Astrocyte of the spinal cord (primary cell): Measurements from ENCODE around the gene PACRG.

Experiments used
- DNase-seq: peaks from one replicate; pipeline ENCODE4 v3.0.0; 2011; ENCODE audit warnings: low read depth, low spot score
- H3K4me3 ChIP-seq: 2 replicates; pipeline ENCODE4 v1.5.1; 2011; ENCODE audit warnings: low read depth, mild to moderate bottlenecking, low read length, moderate library complexity
- in situ Hi-C: cut with HindIII; loops from 2 replicates; pipeline ENCODE4 v1.10.0; 2017; ENCODE audit warnings: low sequenced_read_pairs
- TF ChIP-seq, protein P1 (sequence below): IDR thresholded peaks from 2 replicates; pipeline ENCODE4 v1.5.1; 2012; ENCODE audit warnings: low read depth, mild to moderate bottlenecking, low read length, inconsistent platforms

PACRG gene

DNA sequence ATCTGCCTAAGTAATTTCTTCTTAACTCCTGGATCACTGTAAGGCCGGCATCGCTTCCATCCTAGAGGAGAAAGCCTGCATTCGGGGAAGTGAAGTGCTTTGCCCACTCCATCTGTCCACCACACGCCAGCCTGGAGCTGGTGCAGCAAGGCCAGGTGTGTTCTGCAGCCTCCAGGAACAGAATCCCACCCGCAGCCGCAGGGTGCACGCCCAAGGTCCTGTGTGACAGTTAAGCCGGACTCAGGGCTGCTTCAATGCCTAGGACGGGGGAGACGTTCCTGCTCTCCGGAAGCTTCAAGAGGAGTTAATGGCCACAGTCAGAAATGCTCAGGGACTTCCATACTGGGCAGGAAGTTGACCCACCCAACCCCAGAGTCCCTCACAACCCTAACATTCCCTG lies 600.6 kb downstream of the PACRG start:
- TF ChIP-seq, protein P1, sequence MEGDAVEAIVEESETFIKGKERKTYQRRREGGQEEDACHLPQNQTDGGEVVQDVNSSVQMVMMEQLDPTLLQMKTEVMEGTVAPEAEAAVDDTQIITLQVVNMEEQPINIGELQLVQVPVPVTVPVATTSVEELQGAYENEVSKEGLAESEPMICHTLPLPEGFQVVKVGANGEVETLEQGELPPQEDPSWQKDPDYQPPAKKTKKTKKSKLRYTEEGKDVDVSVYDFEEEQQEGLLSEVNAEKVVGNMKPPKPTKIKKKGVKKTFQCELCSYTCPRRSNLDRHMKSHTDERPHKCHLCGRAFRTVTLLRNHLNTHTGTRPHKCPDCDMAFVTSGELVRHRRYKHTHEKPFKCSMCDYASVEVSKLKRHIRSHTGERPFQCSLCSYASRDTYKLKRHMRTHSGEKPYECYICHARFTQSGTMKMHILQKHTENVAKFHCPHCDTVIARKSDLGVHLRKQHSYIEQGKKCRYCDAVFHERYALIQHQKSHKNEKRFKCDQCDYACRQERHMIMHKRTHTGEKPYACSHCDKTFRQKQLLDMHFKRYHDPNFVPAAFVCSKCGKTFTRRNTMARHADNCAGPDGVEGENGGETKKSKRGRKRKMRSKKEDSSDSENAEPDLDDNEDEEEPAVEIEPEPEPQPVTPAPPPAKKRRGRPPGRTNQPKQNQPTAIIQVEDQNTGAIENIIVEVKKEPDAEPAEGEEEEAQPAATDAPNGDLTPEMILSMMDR = no peak
- no peak overlapping the region for H3K4me3 ChIP-seq
- in situ Hi-C loops = no loop called here
- DNase-seq = no peak

DNA sequence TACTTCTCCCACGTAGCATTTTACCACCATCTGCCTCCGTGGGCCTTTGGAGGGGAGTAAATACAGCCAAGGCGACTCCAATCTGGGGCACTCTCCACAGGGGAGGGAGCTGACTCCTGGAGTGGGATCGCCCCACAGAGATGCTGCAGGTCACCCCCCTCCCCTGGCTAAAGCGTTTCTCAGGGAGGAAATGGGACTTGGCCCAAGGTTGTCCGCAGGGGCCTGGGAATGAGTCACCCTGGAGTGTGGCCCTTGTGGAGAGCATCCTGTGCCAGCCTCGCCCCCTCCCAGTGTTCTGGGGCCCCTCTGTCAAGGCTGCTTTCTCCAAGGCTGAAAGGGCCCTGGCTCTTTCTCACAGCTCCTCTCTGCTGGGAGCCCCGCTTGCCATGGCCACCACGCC lies 602.2 kb downstream of the PACRG start:
- peak; percentile 56 for DNase-seq
- TF ChIP-seq, protein P1 = no peak
- in situ Hi-C loops = no loop called here
- no peak overlapping the region for H3K4me3 ChIP-seq

DNA sequence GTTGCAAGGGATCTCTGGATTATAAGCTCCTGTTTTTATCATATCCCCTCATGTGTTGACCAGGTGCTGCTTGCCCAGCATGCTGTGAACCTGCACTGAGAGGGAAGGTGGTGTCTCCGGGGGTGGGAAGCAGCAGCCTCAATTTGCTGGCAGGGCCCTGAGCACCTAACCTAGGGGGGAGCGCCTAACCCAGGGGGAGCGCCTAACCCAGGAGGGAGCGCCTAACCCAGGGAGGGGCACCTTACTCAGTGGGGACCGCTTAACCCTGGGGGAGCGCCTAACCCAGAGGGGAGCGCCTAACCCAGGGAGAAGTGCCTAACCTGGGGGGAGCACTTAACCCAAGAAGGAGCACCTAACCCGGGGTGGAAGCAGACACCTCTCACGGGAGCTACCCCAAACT lies 603.5 kb downstream of the PACRG start:
- no peak overlapping the region for H3K4me3 ChIP-seq
- in situ Hi-C loops = no loop called here
- TF ChIP-seq, protein P1 = no peak
- no peak for DNase-seq

DNA sequence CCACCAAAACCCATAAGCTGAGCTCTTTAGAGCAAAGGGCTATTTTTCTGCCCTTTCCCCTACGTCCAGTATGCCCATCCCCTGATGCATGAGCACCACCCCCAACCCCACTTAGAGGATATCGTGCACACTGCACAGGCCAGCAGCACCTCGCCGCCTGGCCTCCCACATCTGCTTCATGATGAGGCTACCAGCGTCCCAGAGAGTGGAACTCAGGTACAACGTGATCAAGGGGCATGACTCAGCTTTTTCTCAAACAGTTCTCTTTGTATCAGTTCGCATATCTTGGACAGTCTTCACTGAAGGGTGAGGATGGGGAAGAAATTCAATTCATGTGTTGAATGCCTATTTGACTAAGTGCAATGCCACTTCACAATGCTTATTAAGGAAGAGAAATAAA lies 604.8 kb downstream of the PACRG start:
- in situ Hi-C loops = no loop called here
- no peak overlapping the region for H3K4me3 ChIP-seq
- no peak for DNase-seq
- TF ChIP-seq, protein P1 = no peak

DNA sequence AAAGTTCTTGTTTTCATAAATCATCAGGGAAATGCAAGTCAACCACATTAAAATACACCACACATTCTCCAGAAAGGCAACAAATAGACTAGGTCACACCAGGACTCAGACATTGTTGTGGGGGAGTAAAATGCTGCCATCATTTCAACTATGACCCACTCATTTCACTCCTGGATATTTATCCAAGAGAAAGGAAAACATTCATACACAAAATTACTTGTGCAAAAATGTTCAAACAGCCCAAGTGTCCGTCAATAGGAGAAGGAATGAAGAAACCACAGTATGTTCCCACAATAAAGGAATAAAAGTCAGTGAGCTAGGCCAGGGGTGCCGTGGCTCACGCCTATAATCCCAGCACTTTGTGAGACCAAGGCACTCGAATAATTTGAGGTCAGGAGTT lies 605.3 kb downstream of the PACRG start:
- in situ Hi-C loops = no loop called here
- TF ChIP-seq, protein P1 = no peak
- peak; percentile 63 for DNase-seq
- no peak overlapping the region for H3K4me3 ChIP-seq

DNA sequence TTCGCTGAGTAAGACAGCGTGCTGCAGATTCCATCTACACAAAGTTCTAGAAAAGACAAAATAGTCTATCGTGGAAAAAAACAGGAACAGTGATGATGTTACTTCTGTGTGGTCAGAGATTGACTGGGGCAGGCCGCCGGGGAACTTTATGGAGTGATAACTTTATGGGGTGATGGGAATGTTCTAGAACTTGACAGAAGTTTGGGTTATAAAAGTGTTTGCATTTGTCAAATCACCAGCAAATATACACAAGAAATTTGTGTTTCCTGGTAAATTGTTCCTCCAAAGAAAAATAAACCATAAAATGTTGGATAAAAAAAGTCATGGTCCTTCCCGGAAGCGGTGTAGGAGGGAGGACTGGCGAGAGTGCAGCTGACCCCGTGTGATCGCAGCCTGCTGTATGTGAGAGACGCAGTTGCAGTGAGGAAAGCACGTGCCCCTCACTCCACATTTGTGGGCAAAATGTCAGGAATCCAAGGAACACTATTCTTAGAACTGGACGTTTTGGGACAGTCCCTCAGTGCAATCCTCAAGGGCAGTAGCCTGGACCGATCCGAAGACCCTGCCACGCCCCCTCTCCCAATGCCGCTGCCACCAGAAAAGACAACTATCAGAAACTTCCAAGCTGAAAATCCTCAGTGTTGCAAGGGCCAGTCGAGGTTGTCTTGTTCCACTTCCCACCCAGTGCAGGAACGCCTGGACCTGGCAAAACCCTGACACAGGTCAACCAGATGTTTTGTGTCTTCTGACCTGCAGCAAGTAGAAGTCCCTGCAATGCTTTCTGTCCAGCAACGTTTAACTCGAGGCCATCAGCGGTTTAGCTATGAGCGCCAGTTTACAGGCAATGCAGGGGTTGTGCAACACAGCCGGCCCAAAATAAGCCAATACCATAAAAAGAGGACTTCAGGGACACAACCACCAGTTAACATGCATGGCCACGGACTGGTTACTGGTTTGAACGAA lies 606.2 kb downstream of the PACRG start:
- DNase-seq = no peak
- in situ Hi-C loops = no loop called here
- TF ChIP-seq, protein P1 = no peak
- no peak overlapping the region for H3K4me3 ChIP-seq
